ENCODE data around the gene PKD2.

GRCh38 chr4:88008743-88009171 lies 1.3 kb downstream of the PKD2 start:
- TF ChIP-seq CTCF (conservative IDR thresholded peaks at IDR 0.05; ENCODE audit: low read length) (no peak), EZH2phosphoT487 (IDR thresholded peaks at IDR 0.05; ENCODE audit: borderline replicate concordance, low read depth, low read length) (no peak)

Measured in OCI-LY7 (cell line).